GM06990 (cell line): Measurements from ENCODE around the gene IL20.

Experiments
- DNase-seq: peaks from one replicate; pipeline ENCODE4 v3.0.0-alpha.2; 2011; ENCODE audit not compliant: insufficient read length; ENCODE audit errors: extremely low read depth
- H3K27me3 ChIP-seq: replicated peaks from 2 replicates; pipeline ENCODE4 v1.6.0; 2011; ENCODE audit warnings: low read length; ENCODE audit not compliant: control insufficient read depth, insufficient read depth
- H3K36me3 ChIP-seq: 2 replicates; pipeline ENCODE4 v1.5.1; 2011; ENCODE audit warnings: low read length; ENCODE audit not compliant: control insufficient read depth, insufficient read depth
- H3K4me3 ChIP-seq: replicated peaks from 2 replicates; pipeline ENCODE4 v1.5.1; 2011; ENCODE audit warnings: low read depth, mild to moderate bottlenecking, control low read depth, low read length
- CTCF ChIP-seq: IDR thresholded peaks from 2 replicates; pipeline ENCODE4 v1.5.1; 2011; ENCODE audit warnings: low read length, control low read depth, mild to moderate bottlenecking, inconsistent platforms; ENCODE audit not compliant: insufficient read depth, poor library complexity, severe bottlenecking

Gene IL20

GRCh38 chr1:206893380-206893779, 28.0 kb downstream of the IL20 start:
- TF ChIP-seq CTCF, result no peak
- H3K36me3 ChIP-seq, result no peaks in the 10 kb centered on the region
- no peaks in the 10 kb centered on the region; the same call in 1 of the 2 replicates for H3K27me3 ChIP-seq
- H3K4me3 ChIP-seq, result no peak overlapping the region
- DNase-seq, result no peak

GRCh38 chr1:206895325-206895724, 29.9 kb downstream of the IL20 start:
- H3K4me3 ChIP-seq, result no peak overlapping the region
- no peaks in the 10 kb centered on the region for H3K36me3 ChIP-seq
- no peak for DNase-seq
- TF ChIP-seq CTCF, result no peak
- no peaks in the 10 kb centered on the region; the same call in 1 of the 2 replicates for H3K27me3 ChIP-seq

GRCh38 chr1:206895837-206896242, 30.4 kb downstream of the IL20 start:
- no peak overlapping the region for H3K4me3 ChIP-seq
- DNase-seq, result no peak
- H3K36me3 ChIP-seq, result no peaks in the 10 kb centered on the region
- H3K27me3 ChIP-seq, result no peaks in the 10 kb centered on the region; the same call in 1 of the 2 replicates
- no peak for TF ChIP-seq CTCF

- TF ChIP-seq CTCF, result no peak
- no peak for DNase-seq
- Histone ChIP-seq H3K27me3 (no peaks in the 10 kb centered on the region; the same call in 1 of the 2 replicates), H3K4me3 (no peak overlapping the region), H3K36me3 (no peaks in the 10 kb centered on the region)
These were observed 30.8 kb downstream of the IL20 start for GRCh38 chr1:206896261-206896660.

GRCh38 chr1:206897175-206897574, 31.8 kb downstream of the IL20 start, which contains the start of gene IL24:
Gene IL24 (plus strand): TSS chr1:206897443. CDS start chr1:206897833, 390 bp downstream.
- TF ChIP-seq CTCF, result no peak
- DNase-seq, result no peak
- Histone ChIP-seq H3K4me3 (no peak within 1 kb of the TSS), H3K27me3 (no peaks in the 10 kb centered on the region), H3K36me3 (no peaks in the 10 kb centered on the region)
